Heart left ventricle (tissue), 13 donors: ENCODE measurements around the gene OR5H2.

Source experiments
- POLR2A ChIP-seq, 2 donors: fragments of 450-650 bp; IDR thresholded peaks; one replicate each; pipeline ENCODE4 v1.6.1; 2017; ENCODE audit warnings: antibody characterized with exemption in 2 of 2, mild to moderate bottlenecking in 2 of 2, moderate library complexity in 2 of 2
- TF ChIP-seq, protein P1 (sequence below), 12 donors: fragments of 200-600 bp; sonication (generic) in 4 of 12; IDR thresholded peaks; one replicate each; pipeline versions ENCODE4 v1.5.0 to v1.8.0; 2018 to 2022; ENCODE audit warnings: antibody characterized with exemption in 12 of 12, mild to moderate bottlenecking in 5 of 12
- donor health status: ischemic (EF 13 %, LVEDD 7.1; RV severe dilation, severe dysfunction).
- donor health status: DM: no; HTN: yes; CAD: no.
- donor health status: DM: no; HTN: no; CAD: no.
- donor health status: ischemic (EF 25% LVEDD 6.9; RV normal size, moderate dysfunction).
- donor health status: ischemic (EF 25% LVEDD 5.7; RV mildly dilated, moderate dysfunction).
- donor health status: ischemic (EF 35%, LVEDD 5.7; RV mildly dilated, moderate dysfunction).
- donor health status: nonischemic (EF 11% LVEDD 7.7; RV severe dilation, severe dysfunction).
- donor health status: DM: yes; HTN: yes; CAD: no.
- donor health status: PGD.
- donor health status: ischemic (EF 29% LVEDD 5.4; RV normal size, mild dysfunction).
- donor health status: nonischemic (EF 23%, LVEDD 6.1; RV moderate dilation, normal function).

- TF ChIP-seq, protein P1, sequence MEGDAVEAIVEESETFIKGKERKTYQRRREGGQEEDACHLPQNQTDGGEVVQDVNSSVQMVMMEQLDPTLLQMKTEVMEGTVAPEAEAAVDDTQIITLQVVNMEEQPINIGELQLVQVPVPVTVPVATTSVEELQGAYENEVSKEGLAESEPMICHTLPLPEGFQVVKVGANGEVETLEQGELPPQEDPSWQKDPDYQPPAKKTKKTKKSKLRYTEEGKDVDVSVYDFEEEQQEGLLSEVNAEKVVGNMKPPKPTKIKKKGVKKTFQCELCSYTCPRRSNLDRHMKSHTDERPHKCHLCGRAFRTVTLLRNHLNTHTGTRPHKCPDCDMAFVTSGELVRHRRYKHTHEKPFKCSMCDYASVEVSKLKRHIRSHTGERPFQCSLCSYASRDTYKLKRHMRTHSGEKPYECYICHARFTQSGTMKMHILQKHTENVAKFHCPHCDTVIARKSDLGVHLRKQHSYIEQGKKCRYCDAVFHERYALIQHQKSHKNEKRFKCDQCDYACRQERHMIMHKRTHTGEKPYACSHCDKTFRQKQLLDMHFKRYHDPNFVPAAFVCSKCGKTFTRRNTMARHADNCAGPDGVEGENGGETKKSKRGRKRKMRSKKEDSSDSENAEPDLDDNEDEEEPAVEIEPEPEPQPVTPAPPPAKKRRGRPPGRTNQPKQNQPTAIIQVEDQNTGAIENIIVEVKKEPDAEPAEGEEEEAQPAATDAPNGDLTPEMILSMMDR (IDR thresholded peaks at IDR 0.05): no peak
- TF ChIP-seq POLR2A (IDR thresholded peaks at IDR 0.05): no peak
Observed at GRCh38 chr3:98243843-98244242, 38.5 kb upstream of the OR5H2 start.
